ENCODE data around the gene PSMC6.

DNA sequence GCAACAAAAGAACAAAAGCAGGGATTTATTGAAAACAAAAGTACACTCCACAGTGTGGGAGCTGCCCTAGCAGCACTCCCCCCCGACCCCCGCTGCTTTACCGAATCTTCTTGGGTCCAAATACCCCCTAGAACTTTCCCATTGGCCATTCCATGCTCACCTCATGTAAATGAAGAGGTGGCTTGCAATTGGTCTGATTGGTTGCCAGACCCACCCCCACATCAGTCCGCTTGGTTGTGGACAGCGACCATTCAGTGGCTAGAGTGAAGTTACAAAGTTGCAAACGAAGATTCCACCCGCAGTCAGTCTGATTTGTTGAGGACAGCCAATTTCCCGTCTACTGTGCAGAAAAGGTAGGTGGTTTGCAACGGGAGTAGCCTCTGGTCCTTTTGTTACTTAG is 26.8 kb downstream of the PSMC6 start:
- no peak for TF ChIP-seq CTCF (conservative IDR thresholded peaks at IDR 0.05)
- no peak for TF ChIP-seq ZFX (IDR thresholded peaks at IDR 0.05)
